PC-3 (cell line): ENCODE measurements around the gene ZNF98. TPM values are rescaled to one million over a fixed set of nuclear protein-coding genes. Genes with fewer than 3 reads are reported as not detected.

Experiments used
- ATAC-seq: fragments of 200-7000 bp; cut with Tn5 transposase; 2 replicates; pipeline ENCODE4 v1.9.1; 2020; ENCODE audit warnings: mild to moderate bottlenecking, moderate library complexity
- BruUV-seq: library from RNA; stranded (reverse); fragments of 400-500 nt; replicated peaks from 2 replicates; lab custom pipeline; 2021; lab: Mats Ljungman, UMichigan
- CTCF ChIA-PET: fragments of 300-600 bp; sonication (Branson Sonifier 250); formaldehyde crosslinking; loops from one replicate; lab custom pipeline; 2022; ENCODE audit warnings: antibody characterized with exemption; lab: Charles Lee
- POLR2A ChIA-PET: fragments of 300-600 bp; sonication (Branson Sonifier 250); formaldehyde crosslinking; loops from one replicate; lab custom pipeline; 2022; ENCODE audit warnings: antibody characterized with exemption; ENCODE audit not compliant: unreplicated experiment; lab: Charles Lee
- DNase-seq: peaks from one replicate; pipeline ENCODE4 v3.0.0-alpha.2; 2015
- H2AFZ ChIP-seq: fragments of 300-600 bp; sonication (generic); 2 replicates; pipeline ENCODE4 v1.6.0; 2016; ENCODE audit warnings: antibody characterized with exemption, low read length
- H3F3A ChIP-seq: fragments of 300-600 bp; sonication (generic); one replicate; pipeline ENCODE4 v1.6.0; 2017; ENCODE audit warnings: antibody characterized with exemption, low read length, control low read depth, mild to moderate bottlenecking; ENCODE audit not compliant: unreplicated experiment
- H3K27ac ChIP-seq: fragments of 300-600 bp; sonication (generic); 2 replicates; pipeline ENCODE4 v1.5.1; 2016; ENCODE audit warnings: mild to moderate bottlenecking, low read length
- H3K27me3 ChIP-seq: fragments of 300-600 bp; sonication (generic); 2 replicates; pipeline ENCODE4 v1.6.1; 2016; ENCODE audit warnings: low read length, mixed read lengths
- H3K36me3 ChIP-seq: fragments of 300-600 bp; sonication (generic); 2 replicates; pipeline ENCODE4 v1.6.1; 2016; ENCODE audit warnings: low read depth, mixed run types, low read length, mixed read lengths
- H3K4me1 ChIP-seq: fragments of 300-600 bp; sonication (generic); 2 replicates; pipeline ENCODE4 v1.5.1; 2016; ENCODE audit warnings: low read length; ENCODE audit not compliant: insufficient read depth
- H3K4me2 ChIP-seq: fragments of 300-600 bp; sonication (generic); 2 replicates; pipeline ENCODE4 v1.6.0; 2016; ENCODE audit warnings: low read length
- H3K4me3 ChIP-seq: fragments of 300-600 bp; sonication (generic); 2 replicates; pipeline ENCODE4 v1.5.1; 2016; ENCODE audit warnings: mild to moderate bottlenecking, low read length, mixed read lengths
- H3K79me2 ChIP-seq: fragments of 300-600 bp; sonication (generic); 2 replicates; pipeline ENCODE4 v1.6.1; 2017; ENCODE audit warnings: low read length, mixed read lengths
- H3K9ac ChIP-seq: fragments of 300-600 bp; sonication (generic); 2 replicates; pipeline ENCODE4 v1.6.0; 2016; ENCODE audit warnings: mild to moderate bottlenecking, low read length
- H3K9me2 ChIP-seq: fragments of 300-600 bp; sonication (generic); replicated peaks from 2 replicates; pipeline ENCODE4 v1.6.1; 2016; ENCODE audit warnings: mixed run types, low read length, mixed read lengths
- H3K9me3 ChIP-seq: fragments of 300-600 bp; sonication (generic); 2 replicates; pipeline ENCODE4 v1.6.1; 2016; ENCODE audit warnings: low read length, mixed read lengths
- H4K20me1 ChIP-seq: fragments of 300-600 bp; sonication (generic); 2 replicates; pipeline ENCODE4 v1.6.1; 2016; ENCODE audit warnings: low read length, mixed read lengths
- CTCF ChIP-seq: fragments of 300-600 bp; sonication (generic); conservative IDR thresholded peaks from 2 replicates; pipeline ENCODE4 v1.5.1; 2017; ENCODE audit warnings: antibody characterized with exemption, low read depth, mild to moderate bottlenecking, low read length
- EZH2 ChIP-seq: fragments of 300-600 bp; sonication (generic); IDR thresholded peaks from one replicate; pipeline ENCODE4 v1.6.1; 2017; ENCODE audit warnings: antibody characterized with exemption, mild to moderate bottlenecking, low read length; ENCODE audit not compliant: unreplicated experiment
- EZH2phosphoT487 ChIP-seq: fragments of 300-600 bp; sonication (generic); IDR thresholded peaks from 2 replicates; pipeline ENCODE4 v1.6.1; 2018; ENCODE audit warnings: mild to moderate bottlenecking, antibody characterized with exemption, low read length, borderline replicate concordance
- intact Hi-C: fragments of 100-400 bp; cut with micrococcal nuclease; formaldehyde crosslinking; loops from 2 replicates; pipeline ENCODE4 v1.9.0; 2023
- total RNA-seq: library from RNA; depleted of rRNA; stranded (reverse); fragments of >200 nt; gene quantifications from 2 replicates; pipeline ENCODE4 v1.2.3, GENCODE V29; 2014; rRNA removed

Gene ZNF98
- total RNA-seq, 1 experiment from 2014 or later, result 1.1 TPM

- Histone ChIP-seq H3K4me1 (no peaks in the 10 kb centered on the region), H2AFZ (no peak overlapping the region), H4K20me1 (no peaks in the 10 kb centered on the region), H3F3A (no peaks in the 10 kb centered on the region), H3K9me2 (no peaks in the 10 kb centered on the region), H3K36me3 (no peaks in the 10 kb centered on the region; the same call in 1 of the 2 replicates), H3K79me2 (no peaks in the 10 kb centered on the region), H3K27me3 (no peaks in the 10 kb centered on the region), H3K4me2 (no peak overlapping the region), H3K27ac (no peak overlapping the region), H3K9ac (no peak overlapping the region), H3K9me3 (peaks cover 31% of the 10 kb centered on the region), H3K4me3 (no peak overlapping the region)
- POLR2A ChIA-PET, result no interaction called here
- intact Hi-C loops, result no loop called here
- ATAC-seq, result no peak
- CTCF ChIA-PET, result no interaction called here
- no peak for DNase-seq
- no TSS peak for BruUV-seq
- TF ChIP-seq EZH2phosphoT487, result no peak
- no peak for TF ChIP-seq CTCF
- TF ChIP-seq EZH2, result no peak
Measured at GRCh38 chr19:22426901-22427300, 4.8 kb upstream of the ZNF98 start.

- CTCF ChIA-PET, result no interaction called here
- POLR2A ChIA-PET, result no interaction called here
- Histone ChIP-seq H3K27me3 (no peaks in the 10 kb centered on the region), H3K9ac (no peak overlapping the region), H3K4me1 (no peaks in the 10 kb centered on the region), H2AFZ (no peak overlapping the region), H3K9me3 (peaks cover 18% of the 10 kb centered on the region; the same call in 1 of the 2 replicates), H3K9me2 (no peaks in the 10 kb centered on the region), H3K36me3 (no peaks in the 10 kb centered on the region), H3K4me3 (no peak overlapping the region), H4K20me1 (no peaks in the 10 kb centered on the region), H3K27ac (no peak overlapping the region), H3F3A (no peaks in the 10 kb centered on the region), H3K79me2 (no peaks in the 10 kb centered on the region), H3K4me2 (no peak overlapping the region)
- no TSS peak for BruUV-seq
- ATAC-seq (no peak), DNase-seq (no peak)
- TF ChIP-seq CTCF (no peak), EZH2 (no peak), EZH2phosphoT487 (no peak)
- intact Hi-C loops, result no loop called here
Measured at GRCh38 chr19:22421797-22422196, 349 bp downstream of the ZNF98 start.

- no peak for ATAC-seq
- Histone ChIP-seq H3K9ac (no peak overlapping the region), H4K20me1 (no peaks in the 10 kb centered on the region), H2AFZ (no peak overlapping the region), H3K9me2 (no peaks in the 10 kb centered on the region), H3K4me3 (no peak overlapping the region), H3F3A (no peaks in the 10 kb centered on the region), H3K27ac (no peak overlapping the region), H3K4me1 (no peaks in the 10 kb centered on the region), H3K36me3 (no peaks in the 10 kb centered on the region), H3K4me2 (no peak overlapping the region), H3K9me3 (0 out of 2 replicates have a peak, but pooled peaks cover 14% of the 10 kb centered on the region), H3K27me3 (no peaks in the 10 kb centered on the region), H3K79me2 (no peaks in the 10 kb centered on the region)
- POLR2A ChIA-PET, result no interaction called here
- intact Hi-C loops, result no loop called here
- TF ChIP-seq CTCF (no peak), EZH2 (no peak), EZH2phosphoT487 (no peak)
- no peak for DNase-seq
- BruUV-seq, result no TSS peak
- CTCF ChIA-PET, result no interaction called here
Measured at GRCh38 chr19:22354665-22355064, 67.5 kb downstream of the ZNF98 start.

Other genes with a start within 250 kb of the ZNF98 start
- gene ZNF676, start 225.4 kb downstream of the ZNF98 start, total RNA-seq, result not detected in 2 replicates
- not detected in 2 replicates for gene ZNF729, start 135.9 kb downstream of the ZNF98 start, total RNA-seq
- 0.81 and 3.0 TPM in 2 replicates for gene ZNF492, start 212.0 kb upstream of the ZNF98 start, total RNA-seq